ENCODE results near the gene ADAMTS4.

- no peak for TF ChIP-seq EZH2 (IDR thresholded peaks at IDR 0.05; ENCODE audit: insufficient read depth, poor library complexity, severe bottlenecking)
- TF ChIP-seq EZH2phosphoT487 (IDR thresholded peaks at IDR 0.05; ENCODE audit: insufficient read depth, low read depth): no peak
Observed at GRCh38 chr1:161185282-161185682, 13.6 kb downstream of the ADAMTS4 start.

All from GM23248 (cell line).